DMS53 (cell line): ENCODE data around the gene C5.
"Not testable (repeated sequence)": the region's sequence is repeated elsewhere in the genome, so short reads cannot be mapped to it uniquely, and the experiment has no call there.

Source experiments
- DNase-seq: peaks from one replicate; lab custom pipeline; 2025; lab: John Stamatoyannopoulos, UW

Gene C5

DNA sequence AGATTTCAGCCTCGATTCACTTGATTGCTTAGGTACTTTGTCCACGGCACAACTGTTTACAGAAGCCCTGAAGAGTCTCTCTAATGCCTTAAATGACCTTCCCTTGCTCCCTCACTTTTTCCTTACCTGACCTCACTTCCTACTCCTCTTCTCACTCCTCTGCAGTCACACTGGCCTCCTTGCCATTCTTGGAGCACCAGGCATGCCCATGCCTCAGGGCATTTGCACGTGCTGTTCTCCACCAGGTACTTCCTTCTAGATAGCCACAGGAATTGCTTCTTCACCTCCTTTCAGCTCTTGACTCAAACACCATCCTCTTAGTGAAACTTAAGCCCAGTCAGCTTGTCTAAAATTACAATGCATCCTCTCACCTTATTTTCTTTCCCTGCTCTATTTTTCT is 71.1 kb downstream of the C5 start:
- peak; percentile 39 for DNase-seq

DNA sequence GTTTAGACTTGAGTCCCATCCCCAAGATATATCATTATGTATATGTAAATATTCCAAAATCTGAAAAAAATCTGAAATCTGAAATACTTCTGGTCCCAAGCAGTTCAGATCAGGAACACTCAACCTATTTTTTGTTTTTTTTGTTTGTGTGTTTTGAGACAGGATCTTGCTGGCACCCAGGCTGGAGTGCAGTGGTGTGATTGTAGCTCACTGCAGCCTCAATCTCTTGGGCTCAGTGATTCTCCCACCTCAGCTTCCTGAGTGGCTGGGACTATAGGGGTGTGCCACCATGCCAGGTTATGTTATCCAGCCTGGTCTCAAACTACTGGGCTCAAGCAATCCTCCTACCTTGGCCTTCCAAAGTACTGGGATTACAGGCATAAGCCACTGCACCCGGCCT is 72.8 kb downstream of the C5 start:
- no peak for DNase-seq

DNA sequence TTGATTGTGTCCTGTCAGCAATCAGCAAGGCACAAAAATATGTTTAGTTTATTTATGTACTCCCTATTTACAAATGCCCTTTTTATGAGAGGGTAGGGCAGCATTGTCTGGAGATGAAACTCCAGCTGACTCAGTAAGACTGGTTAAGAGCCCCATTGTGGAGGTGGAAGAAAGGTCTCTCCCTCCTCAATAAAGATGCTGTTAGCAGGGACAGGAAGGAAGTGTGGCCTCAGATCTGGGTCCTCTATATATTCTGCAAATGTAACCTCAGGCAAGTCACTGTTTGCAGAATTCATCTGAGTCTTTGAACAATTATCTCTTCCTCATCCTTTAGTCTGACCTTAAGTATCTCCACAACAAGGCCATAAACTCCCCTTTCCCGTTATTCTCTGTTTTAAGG is 75.2 kb downstream of the C5 start:
- DNase-seq: no peak

GRCh38 chr9:120974181-120974580 is 75.9 kb downstream of the C5 start:
- no peak for DNase-seq

GRCh38 chr9:120971938-120972337 is 78.1 kb downstream of the C5 start:
- DNase-seq: peak; percentile 25

- DNase-seq: not testable (repeated sequence)
Observed at GRCh38 chr9:120971471-120971870, 78.6 kb downstream of the C5 start.

GRCh38 chr9:120970244-120970643 is 79.8 kb downstream of the C5 start:
- peak; percentile 70 for DNase-seq

DNA sequence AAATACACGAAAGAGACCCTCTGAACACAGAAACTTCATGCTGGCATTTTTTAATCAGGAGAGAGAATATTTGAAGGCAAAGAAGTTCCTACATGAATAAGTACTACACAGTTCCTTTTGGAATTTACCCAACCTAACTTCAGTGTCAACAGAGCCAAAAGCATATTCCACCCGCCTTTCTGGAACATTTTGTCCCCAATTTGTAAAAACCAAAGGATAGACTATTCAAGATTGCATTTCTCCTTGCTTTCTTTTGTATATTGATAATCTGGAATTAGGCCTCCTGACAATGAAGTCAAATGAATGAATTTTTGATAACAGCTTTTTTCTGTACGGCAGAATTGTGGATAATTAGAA is 84.1 kb downstream of the C5 start:
- no peak for DNase-seq

GRCh38 chr9:120965344-120966012 is 84.6 kb downstream of the C5 start:
- DNase-seq: peak; percentile 65

- DNase-seq: no peak
Observed at GRCh38 chr9:120961936-120962335, 88.1 kb downstream of the C5 start.

DNA sequence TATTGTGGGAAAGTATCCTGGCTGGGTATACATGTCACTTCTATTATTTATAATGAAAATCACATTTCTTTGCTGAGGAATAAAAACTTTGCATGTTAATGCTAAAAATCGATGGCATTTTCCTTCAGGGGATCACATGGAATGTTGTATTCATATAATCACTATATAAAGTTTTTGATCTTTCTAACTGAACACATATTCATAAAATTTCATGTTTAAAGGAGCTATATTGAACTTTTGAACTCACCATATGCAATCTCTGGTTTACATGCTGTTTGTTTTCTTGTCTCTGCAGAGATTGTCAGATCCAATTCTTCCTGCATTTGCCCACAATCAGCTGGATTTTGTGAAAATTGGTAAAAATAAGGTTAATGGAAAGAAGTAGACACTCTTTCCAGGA is 90.1 kb downstream of the C5 start:
- DNase-seq: no peak

DNA sequence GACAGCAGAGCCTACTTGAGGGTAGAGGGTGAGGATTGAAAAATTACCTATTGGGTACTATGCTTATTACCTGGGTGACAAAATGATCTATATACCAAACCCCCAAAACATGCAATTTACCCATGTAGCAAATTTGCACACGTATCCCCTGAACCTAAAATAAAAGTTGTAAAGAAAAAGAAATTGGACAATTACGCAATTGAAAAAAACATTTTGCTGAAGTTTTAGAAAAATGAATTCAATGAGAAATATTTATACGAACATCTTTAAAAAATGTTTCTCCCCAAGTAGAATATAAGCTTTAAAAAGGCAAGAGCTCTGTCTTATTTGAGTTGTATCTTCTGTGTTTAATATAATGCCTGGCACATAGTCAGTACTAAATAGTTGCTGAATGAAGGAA is 93.2 kb downstream of the C5 start:
- DNase-seq: no peak

GRCh38 chr9:120951960-120952618 is 98.0 kb downstream of the C5 start:
- no peak for DNase-seq

DNA sequence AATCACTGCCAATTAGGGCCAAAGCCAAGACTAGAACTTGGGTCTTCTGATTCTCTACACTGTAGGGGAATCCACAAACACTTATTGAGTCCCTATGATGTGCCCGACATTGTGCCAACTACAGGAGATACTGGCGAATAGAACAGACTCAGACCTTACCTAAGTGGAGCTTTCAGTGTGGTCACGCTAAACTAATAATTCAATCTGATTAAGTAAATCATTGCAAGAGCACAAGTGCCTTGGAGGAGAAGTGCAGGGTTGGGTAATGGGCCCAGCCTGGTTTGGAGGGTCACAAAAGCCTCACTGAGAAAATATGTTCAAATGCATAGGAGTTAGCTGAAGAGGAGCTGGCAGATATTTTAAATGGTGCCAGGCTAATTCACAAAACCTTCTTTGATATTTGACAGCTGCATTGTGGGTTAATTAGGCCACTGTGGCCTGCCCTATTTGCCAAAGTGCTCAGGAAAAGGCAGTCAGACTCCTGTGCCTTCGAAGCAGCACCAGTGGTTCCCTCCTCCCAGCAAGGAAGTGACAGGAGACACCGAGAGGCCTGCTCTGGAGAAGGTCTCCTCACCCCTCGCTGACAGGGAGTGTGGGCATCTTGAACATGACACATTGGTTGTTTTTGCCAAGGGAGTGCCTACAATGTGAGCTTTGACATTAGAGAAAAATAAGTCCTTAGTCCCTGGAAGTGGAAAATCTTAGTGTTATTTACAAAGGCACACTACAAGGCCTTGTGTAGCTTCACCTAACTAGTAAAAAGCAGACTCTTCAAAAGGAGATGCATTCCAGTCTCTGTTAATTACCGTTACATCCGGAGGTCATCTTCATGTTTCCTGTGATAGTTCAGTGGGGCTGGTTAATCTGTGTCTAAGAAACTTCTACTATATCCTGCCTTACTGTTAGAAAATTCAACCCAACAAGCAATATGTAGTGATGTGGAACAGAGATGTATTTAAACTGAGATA is 99.4 kb downstream of the C5 start:
- DNase-seq: no peak

DNA sequence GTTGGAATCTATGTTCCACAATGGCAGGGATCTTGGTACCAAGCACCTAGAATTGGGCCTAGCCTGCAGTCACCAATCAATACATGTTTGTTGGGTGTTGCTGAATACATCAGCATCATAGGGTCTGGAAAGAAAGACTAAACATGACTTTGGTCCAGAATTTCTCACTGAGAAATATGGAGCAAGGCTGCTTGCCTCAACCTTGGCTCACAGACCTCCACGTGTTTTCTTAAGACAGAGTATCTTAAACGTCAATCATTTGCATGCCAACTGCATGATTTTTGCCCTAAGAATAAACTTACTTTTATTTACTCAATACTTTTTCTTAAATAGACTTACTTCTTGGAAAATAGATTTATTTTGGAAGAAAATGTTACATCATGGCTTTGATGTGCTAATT is 100.8 kb downstream of the C5 start:
- DNase-seq: no peak

DNA sequence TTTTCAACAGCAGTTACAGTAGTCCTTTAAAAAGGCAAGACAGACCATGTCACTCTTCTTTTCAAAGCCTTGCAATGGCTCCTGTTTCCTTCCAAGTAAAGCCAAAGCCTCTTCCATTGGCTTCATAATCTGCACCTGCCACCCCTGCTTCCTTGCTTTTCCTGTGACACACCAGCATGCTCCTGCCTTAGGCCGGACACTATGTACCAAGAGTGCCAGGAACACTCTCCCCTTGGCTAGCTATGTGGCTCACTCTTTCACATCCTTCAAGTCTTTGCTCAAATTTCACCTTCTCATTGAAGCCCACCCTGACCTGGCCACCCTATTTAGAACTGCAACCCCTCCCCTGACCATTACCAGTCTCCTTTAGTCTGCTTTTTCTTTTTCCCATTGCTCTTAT is 101.3 kb downstream of the C5 start:
- no peak for DNase-seq

- no peak for DNase-seq
Observed at GRCh38 chr9:120947222-120947621, 102.9 kb downstream of the C5 start.

DNA sequence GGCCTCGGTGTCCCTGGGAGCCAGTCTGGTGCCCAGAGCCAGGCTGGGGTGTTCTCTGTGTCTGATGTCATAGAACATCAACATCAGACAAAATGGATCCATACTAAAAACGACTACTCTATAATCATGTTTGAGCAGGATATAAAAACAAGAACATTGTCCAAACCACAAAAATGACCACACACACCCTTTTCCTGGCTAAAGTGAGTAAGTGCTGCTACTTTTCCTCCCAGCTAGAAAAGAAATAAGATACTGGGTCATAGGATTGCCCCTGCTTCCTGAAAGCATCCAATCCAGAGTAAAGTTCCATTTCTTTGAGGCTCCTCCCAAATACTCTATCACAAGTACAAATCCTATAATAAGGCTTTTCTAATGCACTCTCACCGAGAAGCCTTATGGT is 103.8 kb downstream of the C5 start:
- DNase-seq: no peak

GRCh38 chr9:120944948-120945347 is 105.1 kb downstream of the C5 start:
- DNase-seq: no peak

DNA sequence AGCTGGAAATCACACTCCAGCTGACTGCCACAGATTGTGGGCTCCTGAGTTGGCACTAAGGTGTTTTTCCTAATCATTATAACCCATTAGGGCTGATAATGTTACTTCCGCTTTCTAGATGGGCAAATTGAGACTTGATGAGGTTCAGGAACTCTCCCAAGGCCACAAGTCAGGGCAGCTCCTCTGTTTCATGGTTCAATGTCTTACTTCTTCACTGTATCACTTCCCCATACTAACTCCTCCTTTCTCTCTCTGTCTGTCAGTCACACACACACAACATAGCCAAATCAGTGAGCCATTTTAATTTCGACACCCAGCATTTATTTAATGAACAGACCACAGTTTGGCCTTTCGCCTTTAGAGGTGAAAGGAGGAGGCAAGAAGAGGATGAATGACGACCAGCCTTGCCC is 105.6 kb downstream of the C5 start:
- DNase-seq: no peak

DNA sequence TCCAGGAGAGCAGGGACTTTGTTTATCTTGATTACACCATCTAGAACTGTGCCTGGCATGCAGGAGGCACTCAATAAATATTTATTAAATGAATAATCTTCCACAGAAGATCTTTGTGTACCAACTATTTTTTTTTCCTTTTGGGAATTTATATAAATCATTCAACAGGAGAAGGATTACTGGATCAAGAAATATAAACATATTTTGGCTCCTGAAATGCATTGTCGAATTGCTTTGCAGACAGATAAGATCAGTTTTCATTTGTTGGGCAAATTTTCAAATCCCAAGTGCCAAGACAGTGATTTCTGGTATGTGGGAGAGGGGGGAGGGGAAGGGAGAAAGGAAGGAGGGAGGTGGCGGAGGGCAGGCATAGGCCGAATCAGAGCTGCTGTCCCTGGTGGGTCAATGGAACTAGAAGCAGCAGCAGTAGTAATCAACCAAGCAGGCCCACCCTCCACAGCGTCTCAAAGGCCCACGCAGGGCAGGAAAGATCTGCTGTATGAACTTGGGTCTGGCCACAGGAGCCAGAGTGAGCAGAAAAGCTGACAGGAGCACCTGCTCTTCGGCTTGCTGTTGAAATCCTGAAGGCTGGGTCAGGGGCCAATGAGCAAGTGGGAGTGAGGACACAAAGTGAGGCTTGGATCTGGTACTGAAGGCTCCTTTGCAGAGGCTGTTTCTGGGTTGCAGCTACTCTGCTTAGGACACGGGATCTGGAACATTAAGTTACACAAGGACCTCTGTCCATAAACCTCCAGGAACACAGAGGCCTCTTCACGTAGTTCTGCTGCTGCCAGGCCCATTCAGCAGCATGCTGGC is 107.7 kb downstream of the C5 start:
- DNase-seq: no peak
